Cardiac muscle cell (in vitro differentiated cells and primary cell): ENCODE data around the gene PECR. TPM values are rescaled to one million over a fixed set of nuclear protein-coding genes. Genes with fewer than 3 reads are reported as not detected.

Experiments used
- DNase-seq, 2 donors: peaks; one replicate each; pipeline versions ENCODE4 v3.0.0 to v3.0.0-alpha.2; 2010 to 2017; ENCODE audit warnings: low read depth in 1 of 2, low spot score in 1 of 2
- H3K27ac ChIP-seq: fragments of 200-600 bp; sonication (generic); 2 replicates; pipeline ENCODE4 v1.5.1; 2016
- H3K27me3 ChIP-seq: fragments of 200-600 bp; sonication (generic); 2 replicates; pipeline ENCODE4 v1.6.0; 2016; ENCODE audit warnings: control low read depth
- H3K36me3 ChIP-seq: fragments of 200-600 bp; sonication (generic); 2 replicates; pipeline ENCODE4 v1.5.1; 2016; ENCODE audit warnings: control low read depth
- H3K4me1 ChIP-seq: fragments of 200-600 bp; sonication (generic); 2 replicates; pipeline ENCODE4 v1.8.1; 2017; ENCODE audit warnings: low read depth, mild to moderate bottlenecking, mixed run types
- H3K4me3 ChIP-seq: fragments of 200-600 bp; sonication (generic); 2 replicates; pipeline ENCODE4 v1.5.1; 2016; ENCODE audit warnings: mild to moderate bottlenecking
- H3K9me3 ChIP-seq: fragments of 200-600 bp; sonication (generic); 2 replicates; pipeline ENCODE4 v1.5.1; 2017; ENCODE audit warnings: low read depth, mild to moderate bottlenecking, control low read depth
- CTCF ChIP-seq: IDR thresholded peaks from 2 replicates; pipeline ENCODE4 v1.5.1; 2012; ENCODE audit warnings: low read depth, mild to moderate bottlenecking, low read length
- polyA plus RNA-seq: library from polyadenylated mRNA; unstranded; fragments of >200 nt; fragmentation: Nextera tagmentation; extraction: Ambion mirVana; gene quantifications from 2 replicates; pipeline ENCODE4 v1.2.1, GENCODE V29; 2016
- total RNA-seq: library from RNA; depleted of rRNA; stranded (reverse); fragments of >200 nt; gene quantifications from 2 replicates; pipeline ENCODE4 v1.2.3, GENCODE V29; 2016

The PECR gene
- total and polyA plus RNA-seq, 2 experiments from 2014 or later = 6.4 to 11.4 TPM

GRCh38 chr2:216104691-216105090 is 23.1 kb upstream of the PECR start:
- no peaks in the 10 kb centered on the region for H3K9me3 ChIP-seq
- TF ChIP-seq CTCF = no peak
- no peaks in the 10 kb centered on the region for H3K36me3 ChIP-seq
- H3K27me3 ChIP-seq = no peaks in the 10 kb centered on the region
- H3K27ac ChIP-seq = no peak overlapping the region
- no peak for DNase-seq
- peaks cover 9% of the 10 kb centered on the region for H3K4me1 ChIP-seq
- H3K4me3 ChIP-seq = no peak overlapping the region

GRCh38 chr2:216103213-216103612 is 21.6 kb upstream of the PECR start:
- Histone ChIP-seq H3K27ac (no peak overlapping the region), H3K4me3 (no peak overlapping the region), H3K9me3 (no peaks in the 10 kb centered on the region), H3K27me3 (no peaks in the 10 kb centered on the region), H3K4me1 (peaks cover 3% of the 10 kb centered on the region), H3K36me3 (no peaks in the 10 kb centered on the region)
- TF ChIP-seq CTCF = no peak
- DNase-seq = no peak

- Histone ChIP-seq H3K9me3 (no peaks in the 10 kb centered on the region), H3K4me1 (no peaks in the 10 kb centered on the region), H3K4me3 (no peak overlapping the region), H3K27me3 (no peaks in the 10 kb centered on the region), H3K27ac (no peak overlapping the region), H3K36me3 (no peaks in the 10 kb centered on the region)
- no peak for TF ChIP-seq CTCF
- no peak for DNase-seq
Observed at GRCh38 chr2:216101109-216101508, 19.5 kb upstream of the PECR start.

GRCh38 chr2:216098421-216099334 is 17.1 kb upstream of the PECR start:
- DNase-seq = no peak
- no peaks in the 10 kb centered on the region for H3K27me3 ChIP-seq
- H3K36me3 ChIP-seq = no peaks in the 10 kb centered on the region
- no peak for TF ChIP-seq CTCF
- no peaks in the 10 kb centered on the region for H3K4me1 ChIP-seq
- H3K9me3 ChIP-seq = no peaks in the 10 kb centered on the region
- H3K4me3 ChIP-seq = no peak overlapping the region
- H3K27ac ChIP-seq = no peak overlapping the region

- H3K4me3 ChIP-seq = no peak overlapping the region
- H3K27me3 ChIP-seq = no peaks in the 10 kb centered on the region
- DNase-seq = no peak
- no peaks in the 10 kb centered on the region for H3K4me1 ChIP-seq
- H3K9me3 ChIP-seq = no peaks in the 10 kb centered on the region
- no peak for TF ChIP-seq CTCF
- H3K36me3 ChIP-seq = no peaks in the 10 kb centered on the region
- no peak overlapping the region for H3K27ac ChIP-seq
Observed at GRCh38 chr2:216094701-216095100, 13.1 kb upstream of the PECR start.
